Psoas muscle (tissue), 8 donors: ENCODE results near the gene NADSYN1. TPM values are rescaled to one million over a fixed set of nuclear protein-coding genes. Genes with fewer than 3 reads are reported as not detected.
"Not testable (repeated sequence)": the region's sequence is repeated elsewhere in the genome, so short reads cannot be mapped to it uniquely, and the experiment has no call there.

Experiments
- ATAC-seq, 4 donors: fragments of 200-7000 bp; cut with Tn5 transposase; one replicate each; pipeline ENCODE4 v1.9.1; 2020; ENCODE audit warnings: moderate library complexity in 3 of 4, mild to moderate bottlenecking in 2 of 4
- DNase-seq, 2 donors: peaks; one replicate each; pipeline ENCODE4 v3.0.0-alpha.2; 2020
- H3K27ac ChIP-seq: fragments of 200-600 bp; one replicate; pipeline ENCODE4 v1.8.0; 2022
- H3K27me3 ChIP-seq, 3 donors: fragments of 200-600 bp in 1 of 3; one replicate each; pipeline versions ENCODE4 v1.6.1 to v1.8.0; 2013 to 2022; ENCODE audit warnings: low read length in 2 of 3, mild to moderate bottlenecking in 2 of 3, moderate library complexity in 1 of 3; ENCODE audit not compliant: insufficient read depth in 3 of 3
- H3K36me3 ChIP-seq, 2 donors: fragments of 200-600 bp in 1 of 2; one replicate each; pipeline versions ENCODE4 v1.6.1 to v1.8.0; 2013 to 2022; ENCODE audit warnings: low read depth in 1 of 2, mild to moderate bottlenecking in 1 of 2, moderate library complexity in 1 of 2; ENCODE audit not compliant: insufficient read depth in 1 of 2
- H3K4me1 ChIP-seq: fragments of 200-600 bp; one replicate; pipeline ENCODE4 v1.8.0; 2022
- H3K4me3 ChIP-seq: fragments of 200-600 bp; one replicate; pipeline ENCODE4 v1.8.0; 2022; ENCODE audit warnings: mild to moderate bottlenecking
- H3K9me3 ChIP-seq: fragments of 200-600 bp; one replicate; pipeline ENCODE4 v1.8.0; 2022
- WGBS, 3 donors: extraction: QIAGEN DNeasy Blood & Tissue Kit; methylation state at CpG; one replicate each; pipeline versions ENCODE4 v1.1.6 to v1.1.7; 2013; 5-methylcytosine and 5-hydroxymethylcytosine counted together
- intact Hi-C, 2 donors: fragments of 100-400 bp; cut with DNase I; formaldehyde crosslinking; loops; one replicate each; pipeline versions ENCODE4 v1.11.0 to v1.14.2; 2022
- polyA plus RNA-seq, 3 donors: library from polyadenylated mRNA; stranded (reverse); fragments of 200-250 nt; gene quantifications; one replicate each; pipeline ENCODE4 v1.2.3, GENCODE V29; 2013
- total RNA-seq, 4 donors: library from RNA; stranded (reverse); fragmentation: NEBNext Ultra II Directional in 2 of 4; extraction: Animal tissue kit (Norgen Biotek cat#: 25700) in 2 of 4; gene quantifications; one replicate each; pipeline versions ENCODE4 v1.2.1 to v1.2.4, GENCODE V29; 2021 to 2023
- TF ChIP-seq, protein P1 (sequence below): fragments of 200-600 bp; IDR thresholded peaks from one replicate; pipeline ENCODE4 v1.8.0; 2022; ENCODE audit warnings: antibody characterized with exemption
- donor health status: healthy with polysubstance abuse.
- donor health status: DM: no; HTN: no; CAD: no; lungs with moderate emphysema.
- donor health status: Bipolar disorder and iron deficiency.
- donor health status: healthy.
- donor health status: DM: yes; HTN: yes; CAD: no.
- donor health status: DM: no; HTN: no; CAD: no.
- donor health status: DM: no; HTN: no; CAD: no.
- donor health status: DM: yes; HTN: yes; CAD: no.

The NADSYN1 gene
- total and polyA plus RNA-seq, 7 donors = 7.8 to 19.3 (median 13.0) TPM

DNA sequence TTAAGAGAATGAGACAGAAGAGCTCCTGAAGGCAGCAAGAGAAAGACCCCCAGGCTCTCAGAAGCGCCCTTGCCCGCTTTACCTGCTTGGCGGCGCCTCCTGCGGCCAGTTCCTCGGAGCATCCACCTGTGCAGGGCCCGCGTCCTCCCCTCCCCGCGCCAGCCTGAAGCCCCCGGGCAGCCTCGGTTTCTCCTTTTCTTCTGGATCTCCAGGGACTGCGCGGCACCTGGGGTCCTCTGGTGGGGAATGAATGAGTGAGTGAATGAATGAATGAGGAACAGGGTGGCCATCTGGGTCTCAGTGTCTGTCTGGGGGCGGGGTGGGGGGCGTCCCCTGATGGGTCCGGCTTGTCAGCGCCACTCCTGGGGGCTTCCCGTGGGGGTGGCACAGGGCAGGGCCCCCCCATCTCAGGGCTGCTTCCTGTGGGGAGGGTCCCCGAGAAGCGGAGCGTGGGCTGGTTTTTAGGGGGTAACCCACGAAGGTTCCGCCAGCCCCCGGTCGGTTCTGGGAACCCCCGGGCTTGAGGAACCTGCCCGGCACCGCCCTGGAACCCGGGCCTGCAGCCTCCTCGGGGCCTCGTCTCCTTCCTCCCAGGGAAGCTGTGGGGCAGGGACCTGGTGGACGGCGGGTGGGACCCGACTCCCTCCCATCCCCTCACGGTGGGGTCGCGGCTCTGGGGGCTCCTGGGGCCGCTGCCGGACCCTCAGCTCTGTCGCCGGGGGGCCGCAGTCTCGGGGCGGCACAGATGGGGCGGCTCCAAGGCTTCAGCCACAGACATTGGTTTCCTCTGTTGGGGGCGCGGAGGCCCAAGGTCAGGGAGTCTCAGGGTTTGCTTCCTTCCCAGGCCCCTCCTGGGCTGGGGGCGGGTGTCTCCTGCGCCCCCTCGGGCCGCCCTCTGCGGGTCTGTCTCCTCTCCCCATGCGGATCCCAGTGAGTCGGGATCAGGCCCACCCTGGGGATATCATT lies 65.8 kb downstream of the NADSYN1 start:
- H3K9me3 ChIP-seq = no peaks in the 10 kb centered on the region
- ATAC-seq (no peak), DNase-seq (no peak)
- no peak overlapping the region for H3K27ac ChIP-seq
- no peak overlapping the region for H3K4me3 ChIP-seq
- WGBS, 3 donors = 94 to 96% (median 95%) methylated on average over 38 to 55 of the region's 55 CpGs
- TF ChIP-seq, protein P1, sequence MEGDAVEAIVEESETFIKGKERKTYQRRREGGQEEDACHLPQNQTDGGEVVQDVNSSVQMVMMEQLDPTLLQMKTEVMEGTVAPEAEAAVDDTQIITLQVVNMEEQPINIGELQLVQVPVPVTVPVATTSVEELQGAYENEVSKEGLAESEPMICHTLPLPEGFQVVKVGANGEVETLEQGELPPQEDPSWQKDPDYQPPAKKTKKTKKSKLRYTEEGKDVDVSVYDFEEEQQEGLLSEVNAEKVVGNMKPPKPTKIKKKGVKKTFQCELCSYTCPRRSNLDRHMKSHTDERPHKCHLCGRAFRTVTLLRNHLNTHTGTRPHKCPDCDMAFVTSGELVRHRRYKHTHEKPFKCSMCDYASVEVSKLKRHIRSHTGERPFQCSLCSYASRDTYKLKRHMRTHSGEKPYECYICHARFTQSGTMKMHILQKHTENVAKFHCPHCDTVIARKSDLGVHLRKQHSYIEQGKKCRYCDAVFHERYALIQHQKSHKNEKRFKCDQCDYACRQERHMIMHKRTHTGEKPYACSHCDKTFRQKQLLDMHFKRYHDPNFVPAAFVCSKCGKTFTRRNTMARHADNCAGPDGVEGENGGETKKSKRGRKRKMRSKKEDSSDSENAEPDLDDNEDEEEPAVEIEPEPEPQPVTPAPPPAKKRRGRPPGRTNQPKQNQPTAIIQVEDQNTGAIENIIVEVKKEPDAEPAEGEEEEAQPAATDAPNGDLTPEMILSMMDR = no peak
- no peaks in the 10 kb centered on the region for H3K4me1 ChIP-seq
- intact Hi-C loops = no loop called here
- H3K27me3 ChIP-seq = no peaks in the 10 kb centered on the region
- H3K36me3 ChIP-seq = no peaks in the 10 kb centered on the region

DNA sequence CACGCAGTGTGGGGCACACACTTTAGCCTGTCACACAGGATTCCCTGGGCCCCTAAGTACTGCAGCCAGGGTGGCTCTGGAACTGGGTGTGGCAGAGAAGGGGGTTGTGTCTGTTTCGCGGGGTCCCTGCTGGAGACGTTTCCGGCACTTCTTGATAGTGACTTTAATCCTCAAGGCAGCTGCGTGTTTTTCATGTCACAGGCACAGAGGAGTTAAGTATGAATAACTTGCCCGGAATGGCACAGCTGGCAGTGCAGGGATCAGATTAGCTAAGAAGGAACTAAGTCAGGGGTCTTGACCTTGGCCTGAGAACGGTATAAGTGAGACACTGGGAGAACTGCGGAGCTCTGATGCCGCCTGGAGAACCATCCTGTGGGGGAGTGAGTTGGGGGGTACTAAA lies 66.5 kb downstream of the NADSYN1 start:
- DNase-seq (no peak), ATAC-seq (no peak)
- intact Hi-C loops = no loop called here
- no peak overlapping the region for H3K4me3 ChIP-seq
- H3K27me3 ChIP-seq = no peaks in the 10 kb centered on the region
- WGBS, 3 donors = 43 to 59% (median 51%) methylated on average over 10 of the region's 10 CpGs
- no peaks in the 10 kb centered on the region for H3K4me1 ChIP-seq
- H3K27ac ChIP-seq = no peak overlapping the region
- TF ChIP-seq, protein P1 = no peak
- no peaks in the 10 kb centered on the region for H3K36me3 ChIP-seq
- no peaks in the 10 kb centered on the region for H3K9me3 ChIP-seq

DNA sequence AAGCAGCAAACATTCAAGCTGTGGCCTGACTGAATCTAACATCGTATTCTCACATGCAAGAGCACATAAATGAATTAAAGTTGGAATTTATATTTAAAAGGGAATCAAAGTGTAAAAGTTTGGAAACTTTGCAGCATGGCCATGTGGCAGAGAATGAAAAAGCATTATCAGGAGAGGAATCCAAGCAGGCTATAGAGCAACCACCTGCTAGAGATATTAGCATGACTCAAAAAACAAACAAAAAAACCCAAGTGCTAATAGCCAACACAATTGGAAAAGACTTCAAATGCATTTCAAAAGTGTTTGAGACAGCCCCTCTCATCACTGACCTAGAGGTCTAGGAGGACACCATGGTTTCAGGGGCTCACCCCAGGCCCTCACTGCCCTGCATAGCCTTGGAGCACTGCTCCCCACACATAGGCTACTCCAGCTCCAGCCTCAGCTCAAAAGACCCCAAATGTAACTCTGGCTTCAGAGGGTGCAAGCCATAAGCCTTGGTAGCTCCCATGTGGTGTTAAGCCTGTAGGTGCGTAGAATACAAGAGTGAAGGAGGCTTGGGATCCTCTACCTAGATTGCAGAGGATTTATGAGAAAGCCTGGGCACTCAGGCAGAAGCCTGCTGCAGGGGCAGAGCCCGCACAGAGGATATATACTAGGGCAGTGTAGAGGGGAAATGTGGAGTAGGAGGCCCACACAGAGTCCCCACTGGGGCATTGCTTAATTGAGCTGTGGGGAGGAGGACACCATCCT lies 72.4 kb downstream of the NADSYN1 start:
- intact Hi-C loops = no loop called here
- Histone ChIP-seq H3K36me3 (no peaks in the 10 kb centered on the region), H3K4me1 (no peaks in the 10 kb centered on the region), H3K27me3 (no peaks in the 10 kb centered on the region), H3K27ac (no peak overlapping the region), H3K4me3 (no peak overlapping the region), H3K9me3 (no peaks in the 10 kb centered on the region)
- ATAC-seq (no peak), DNase-seq (no peak)
- TF ChIP-seq, protein P1 = no peak
- 66 to 78% (median 67%) methylated on average over 3 of the region's 3 CpGs for WGBS, 3 donors

DNA sequence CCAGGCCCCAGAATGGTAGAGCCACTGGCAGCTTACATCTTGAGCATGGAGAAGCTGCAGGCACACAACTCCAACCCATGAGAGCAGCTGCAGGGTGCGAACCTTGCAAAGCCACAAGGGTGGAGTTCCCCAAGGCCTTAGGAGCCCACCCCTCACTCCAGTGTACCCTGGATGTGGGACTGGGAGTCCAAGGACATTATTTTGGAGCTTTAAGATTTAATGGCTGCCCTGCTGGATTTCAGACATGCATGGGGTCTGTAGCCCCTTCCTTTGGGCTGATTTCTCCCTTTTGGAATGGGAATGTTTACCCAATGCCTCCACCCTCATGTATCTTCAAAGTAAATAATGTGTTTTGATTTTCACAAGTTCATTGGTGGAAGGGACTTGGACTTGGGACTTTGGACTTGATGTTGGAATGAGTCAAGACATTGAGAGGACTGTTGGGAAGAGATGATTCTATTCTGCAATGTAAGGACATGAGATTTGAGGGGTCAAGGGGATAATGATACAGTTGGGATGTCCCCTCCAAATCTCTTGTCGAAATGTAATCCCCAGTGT lies 73.0 kb downstream of the NADSYN1 start:
- Histone ChIP-seq H3K27ac (no peak overlapping the region), H3K9me3 (no peaks in the 10 kb centered on the region), H3K36me3 (no peaks in the 10 kb centered on the region), H3K4me3 (no peak overlapping the region), H3K27me3 (no peaks in the 10 kb centered on the region), H3K4me1 (no peaks in the 10 kb centered on the region)
- ATAC-seq (no peak), DNase-seq (no peak)
- WGBS, 3 donors = 90 to 94% (median 93%) methylated on average over 2 of the region's 2 CpGs
- intact Hi-C loops = no loop called here
- TF ChIP-seq, protein P1 = no peak

DNA sequence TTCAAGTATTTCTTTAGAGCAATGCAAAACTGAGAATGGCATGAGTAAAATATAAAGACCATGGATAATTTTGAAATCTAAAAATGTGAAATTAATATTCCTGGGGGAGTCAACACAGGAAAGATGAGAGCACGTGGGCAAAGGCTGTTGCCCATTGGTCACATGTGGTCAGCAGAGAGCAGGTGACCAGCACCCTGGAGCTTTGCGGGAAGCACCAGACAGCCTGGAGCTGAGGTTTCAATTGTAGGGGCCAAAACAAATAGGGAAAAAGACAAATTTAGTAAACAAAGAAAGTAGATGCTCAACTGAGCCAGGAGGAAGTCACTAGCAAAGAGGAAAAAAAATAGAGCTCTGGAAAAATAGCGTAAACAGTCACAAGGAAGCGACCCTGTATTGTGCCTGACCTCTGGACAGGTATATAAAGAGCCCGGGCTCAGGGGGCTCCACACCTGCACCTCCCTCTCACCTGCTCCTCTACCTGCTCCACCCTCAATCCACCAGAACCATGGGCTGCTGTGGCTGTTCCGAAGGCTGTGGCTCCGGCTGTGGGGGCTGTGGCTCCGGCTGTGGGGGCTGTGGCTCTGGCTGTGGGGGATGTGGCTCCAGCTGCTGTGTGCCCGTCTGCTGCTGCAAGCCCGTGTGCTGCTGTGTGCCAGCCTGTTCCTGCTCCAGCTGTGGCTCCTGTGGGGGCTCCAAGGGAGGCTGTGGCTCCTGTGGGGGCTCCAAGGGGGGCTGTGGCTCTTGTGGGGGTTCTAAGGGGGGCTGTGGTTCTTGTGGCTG lies 74.0 kb downstream of the NADSYN1 start, which contains the start of gene KRTAP5-7:
TSS of gene KRTAP5-7 (plus strand) at position 472 of the 780 bp plus-strand sequence. CDS start at position 506, 34 bp downstream.
- H3K36me3 ChIP-seq, H3K4me1 ChIP-seq, H3K9me3 ChIP-seq, H3K4me3 ChIP-seq, H3K27ac ChIP-seq, H3K27me3 ChIP-seq, intact Hi-C loops, DNase-seq, ATAC-seq: not testable (repeated sequence)
- WGBS, 3 donors = 40 to 48% (median 47%) methylated on average over 10 of the region's 10 CpGs
